BLaER1 treated with 17β-estradiol and CSF1 and Interleukin-3, amounts not matched to agents 10 nM and 100 nM (cell line): Measurements from ENCODE around the gene RIOK1.

ENCODE experiments used
- H3K27ac ChIP-seq, 11 experiments: shearing (Covaris generic); formaldehyde crosslinking; 2 replicates each; pipeline ENCODE4 v1.8.1; 2022
- H3K27me3 ChIP-seq, 11 experiments: shearing (Covaris generic); formaldehyde crosslinking; 2 replicates each; pipeline ENCODE4 v1.8.1; 2022
- H3K36me3 ChIP-seq, 11 experiments: shearing (Covaris generic); formaldehyde crosslinking; 2 replicates each; pipeline ENCODE4 v1.8.1; 2022
- H3K4me1 ChIP-seq, 10 experiments: shearing (Covaris generic); formaldehyde crosslinking; 2 replicates each; pipeline ENCODE4 v1.8.1; 2022
- H3K4me2 ChIP-seq, 11 experiments: shearing (Covaris generic); formaldehyde crosslinking; 2 replicates each; pipeline ENCODE4 v1.8.1; 2022
- H3K4me3 ChIP-seq, 10 experiments: shearing (Covaris generic); formaldehyde crosslinking; 2 replicates each; pipeline ENCODE4 v1.8.1; 2022
- H3K9ac ChIP-seq, 11 experiments: shearing (Covaris generic); formaldehyde crosslinking; 2 replicates each; pipeline ENCODE4 v1.8.1; 2022
- H3K9me3 ChIP-seq, 11 experiments: shearing (Covaris generic); formaldehyde crosslinking; replicated peaks in 1 of 11; 2 replicates each; pipeline ENCODE4 v1.8.1; 2022
- H4K20me1 ChIP-seq, 11 experiments: shearing (Covaris generic); formaldehyde crosslinking; 2 replicates each; pipeline ENCODE4 v1.8.1; 2022
- Cebpa-rat ChIP-seq, 11 experiments: shearing (Covaris generic); IDR thresholded peaks; 2 replicates each; pipeline ENCODE4 v1.8.1; 2022

The RIOK1 gene

GRCh38 chr6:7367408-7367807 lies 22.2 kb upstream of the RIOK1 start:
- H3K9ac ChIP-seq, result no peak overlapping the region
- H3K4me1 ChIP-seq, result no peaks in the 10 kb centered on the region
- H3K36me3 ChIP-seq, result no peaks in the 10 kb centered on the region
- H3K27ac ChIP-seq, result no peak overlapping the region
- no peak overlapping the region for H3K4me2 ChIP-seq
- no peak overlapping the region for H3K4me3 ChIP-seq
- no peaks in the 10 kb centered on the region for H3K27me3 ChIP-seq
- no peaks in the 10 kb centered on the region for H4K20me1 ChIP-seq
- no peaks in the 10 kb centered on the region for H3K9me3 ChIP-seq
- TF ChIP-seq Cebpa-rat (IDR thresholded peaks at IDR 0.05), result no peak

- H3K9ac ChIP-seq, result no peak overlapping the region
- peak overlapping the region in 8 of 11 experiments; percentile 7 to 67 (median 23); a peak in 12 of 22 replicates for H3K4me2 ChIP-seq
- H3K4me1 ChIP-seq, result peaks cover 0 to 11% (median 5%) of the 10 kb centered on the region in 10 experiments; a peak in 11 of 20 replicates
- H3K27me3 ChIP-seq, result no peaks in the 10 kb centered on the region
- H3K9me3 ChIP-seq, result no peaks in the 10 kb centered on the region
- H3K36me3 ChIP-seq, result no peaks in the 10 kb centered on the region
- no peak overlapping the region for H3K27ac ChIP-seq
- H3K4me3 ChIP-seq, result no peak overlapping the region
- no peaks in the 10 kb centered on the region for H4K20me1 ChIP-seq
- no peak for TF ChIP-seq Cebpa-rat (IDR thresholded peaks at IDR 0.05)
These were observed 15.9 kb upstream of the RIOK1 start for GRCh38 chr6:7373739-7374138.

GRCh38 chr6:7377961-7378360 lies 11.6 kb upstream of the RIOK1 start:
- TF ChIP-seq Cebpa-rat (IDR thresholded peaks at IDR 0.05), result no peak
- H3K27ac ChIP-seq, result no peak overlapping the region
- no peaks in the 10 kb centered on the region for H4K20me1 ChIP-seq
- H3K9me3 ChIP-seq, result peaks cover 0 to 7% (median 0%) of the 10 kb centered on the region in 11 experiments; a peak in 3 of 22 replicates
- H3K9ac ChIP-seq, result no peak overlapping the region
- H3K4me2 ChIP-seq, result no peak overlapping the region
- no peak overlapping the region for H3K4me3 ChIP-seq
- H3K4me1 ChIP-seq, result peaks cover 0 to 11% (median 5%) of the 10 kb centered on the region in 10 experiments; a peak in 11 of 20 replicates
- no peaks in the 10 kb centered on the region for H3K27me3 ChIP-seq
- no peaks in the 10 kb centered on the region for H3K36me3 ChIP-seq

- Histone ChIP-seq H3K36me3 (no peaks in the 10 kb centered on the region), H3K4me2 (no peak overlapping the region), H3K4me3 (no peak overlapping the region), H3K4me1 (peaks cover 0 to 6% (median 3%) of the 10 kb centered on the region in 10 experiments; a peak in 11 of 20 replicates), H3K27ac (no peak overlapping the region), H3K9me3 (peaks cover 0 to 10% (median 0%) of the 10 kb centered on the region in 11 experiments; a peak in 4 of 22 replicates), H3K9ac (no peak overlapping the region), H4K20me1 (no peaks in the 10 kb centered on the region), H3K27me3 (no peaks in the 10 kb centered on the region)
- no peak for TF ChIP-seq Cebpa-rat (IDR thresholded peaks at IDR 0.05)
These were observed 10.9 kb upstream of the RIOK1 start for GRCh38 chr6:7378740-7379139.

- H3K27me3 ChIP-seq, result no peaks in the 10 kb centered on the region
These were observed 8.5 kb upstream of the RIOK1 start for GRCh38 chr6:7381092-7381491.

DNA sequence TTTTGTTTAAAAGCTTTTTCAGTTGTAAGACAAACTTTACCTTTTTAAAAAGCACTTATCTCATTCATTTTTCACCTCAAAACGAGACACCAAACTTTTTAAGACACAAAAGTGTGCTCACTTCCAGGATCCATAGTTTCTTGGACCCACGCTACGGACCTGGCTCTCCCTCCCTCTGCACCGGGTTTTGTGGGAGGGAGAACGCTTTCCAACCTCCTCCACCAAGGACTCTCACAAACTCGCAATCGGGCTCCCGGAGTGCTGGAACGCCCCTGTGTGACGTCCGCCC lies 502 bp upstream of the RIOK1 start:
- no peak for TF ChIP-seq Cebpa-rat (IDR thresholded peaks at IDR 0.05)
- peaks cover 0 to 40% (median 27%) of the 10 kb centered on the region in 11 experiments; a peak in 14 of 22 replicates for H4K20me1 ChIP-seq
- H3K9ac ChIP-seq, result peak overlapping the region; percentile 78 to 89 (median 87)
- H3K27me3 ChIP-seq, result no peaks in the 10 kb centered on the region
- peak overlapping the region; percentile 75 to 89 (median 84) for H3K27ac ChIP-seq
- H3K9me3 ChIP-seq, result no peaks in the 10 kb centered on the region
- peaks cover 24 to 35% (median 31%) of the 10 kb centered on the region in 10 experiments for H3K4me1 ChIP-seq
- peak overlapping the region; percentile 71 to 84 (median 81) for H3K4me3 ChIP-seq
- peaks cover 8 to 29% (median 18%) of the 10 kb centered on the region in 11 experiments; a peak in 21 of 22 replicates for H3K36me3 ChIP-seq
- H3K4me2 ChIP-seq, result peak overlapping the region; percentile 83 to 95 (median 93)

More at GRCh38 chr6:7381092-7381491, 8.5 kb upstream of the RIOK1 start:
- peaks cover 0 to 10% (median 0%) of the 10 kb centered on the region in 11 experiments; a peak in 4 of 22 replicates for H3K9me3 ChIP-seq
- no peak for TF ChIP-seq Cebpa-rat (IDR thresholded peaks at IDR 0.05)
- H3K4me2 ChIP-seq, result no peak overlapping the region
- no peaks in the 10 kb centered on the region for H3K4me1 ChIP-seq
- H3K36me3 ChIP-seq, result no peaks in the 10 kb centered on the region
- H3K27ac ChIP-seq, result no peak overlapping the region
- H3K4me3 ChIP-seq, result no peak overlapping the region
- H4K20me1 ChIP-seq, result no peaks in the 10 kb centered on the region
- H3K9ac ChIP-seq, result no peak overlapping the region

GRCh38 chr6:7390226-7390878 lies 744 bp downstream of the RIOK1 start:
- Histone ChIP-seq H3K27me3 (no peaks in the 10 kb centered on the region), H3K9ac (peak overlapping the region; percentile 78 to 89 (median 87)), H3K27ac (peak overlapping the region; percentile 75 to 89 (median 84); a peak in 21 of 22 replicates), H3K36me3 (peaks cover 15 to 41% (median 31%) of the 10 kb centered on the region in 11 experiments; a peak in 21 of 22 replicates), H4K20me1 (peaks cover 0 to 45% (median 27%) of the 10 kb centered on the region in 11 experiments; a peak in 14 of 22 replicates), H3K9me3 (no peaks in the 10 kb centered on the region), H3K4me2 (peak overlapping the region; percentile 83 to 97 (median 93)), H3K4me1 (peaks cover 24 to 35% (median 31%) of the 10 kb centered on the region in 10 experiments), H3K4me3 (peak overlapping the region; percentile 71 to 84 (median 81))
- TF ChIP-seq Cebpa-rat (IDR thresholded peaks at IDR 0.05), result no peak

- Histone ChIP-seq H3K4me1 (peaks cover 24 to 35% (median 31%) of the 10 kb centered on the region in 10 experiments), H3K9me3 (no peaks in the 10 kb centered on the region), H3K27ac (peak overlapping the region in 1 of 11 experiments; percentile 4; a peak in 2 of 22 replicates), H3K4me2 (peak overlapping the region; percentile 83 to 97 (median 93)), H3K4me3 (peak overlapping the region; percentile 71 to 84 (median 81)), H3K9ac (peak overlapping the region; percentile 78 to 89 (median 87); a peak in 17 of 22 replicates), H3K36me3 (peaks cover 23 to 49% (median 38%) of the 10 kb centered on the region in 11 experiments), H4K20me1 (peaks cover 0 to 51% (median 27%) of the 10 kb centered on the region in 11 experiments; a peak in 14 of 22 replicates), H3K27me3 (no peaks in the 10 kb centered on the region)
- no peak for TF ChIP-seq Cebpa-rat (IDR thresholded peaks at IDR 0.05)
These were observed 1.5 kb downstream of the RIOK1 start for GRCh38 chr6:7391151-7391550.

GRCh38 chr6:7392402-7392801 lies 2.8 kb downstream of the RIOK1 start:
- Histone ChIP-seq H3K4me2 (peak overlapping the region in 10 of 11 experiments; percentile 83 to 97 (median 93); a peak in 17 of 22 replicates), H3K4me1 (peaks cover 24 to 35% (median 31%) of the 10 kb centered on the region in 10 experiments), H3K4me3 (no peak overlapping the region), H3K9ac (no peak overlapping the region), H3K27me3 (no peaks in the 10 kb centered on the region), H4K20me1 (peaks cover 0 to 51% (median 27%) of the 10 kb centered on the region in 11 experiments; a peak in 14 of 22 replicates), H3K36me3 (peaks cover 35 to 62% (median 51%) of the 10 kb centered on the region in 11 experiments), H3K9me3 (no peaks in the 10 kb centered on the region), H3K27ac (no peak overlapping the region)
- TF ChIP-seq Cebpa-rat (IDR thresholded peaks at IDR 0.05), result no peak
